GM12878 (cell line): ENCODE measurements around the gene ASIC2.

ENCODE experiments used
- ATF7 ChIP-seq: fragments of 450-650 bp; IDR thresholded peaks from 2 replicates; pipeline ENCODE4 v1.6.1; 2016; ENCODE audit warnings: low read depth, mild to moderate bottlenecking
- EP300 ChIP-seq, 2 experiments: fragments of 150-350 bp in 1 of 2; IDR thresholded peaks; 2 replicates each; pipeline ENCODE4 v1.6.1; 2011 to 2012; ENCODE audit warnings: low read depth in 2 of 2, low read length in 2 of 2, borderline replicate concordance in 1 of 2, improper control_type of control experiment in 1 of 2, inconsistent platforms in 1 of 2; ENCODE audit not compliant: control insufficient read depth in 1 of 2
- MTA2 ChIP-seq: fragments of 450-650 bp; IDR thresholded peaks from 2 replicates; pipeline ENCODE4 v1.6.1; 2016; ENCODE audit warnings: low read depth, mild to moderate bottlenecking, moderate library complexity
- NR2C2 ChIP-seq: IDR thresholded peaks from 2 replicates; pipeline ENCODE4 v1.6.1; 2011; ENCODE audit warnings: borderline replicate concordance, low read depth; ENCODE audit not compliant: control insufficient read depth, insufficient read length
- POLR2A ChIP-seq: IDR thresholded peaks from 2 replicates; pipeline ENCODE4 v1.6.1; 2011; ENCODE audit warnings: low read depth, mild to moderate bottlenecking, low read length
- ZZZ3 ChIP-seq: IDR thresholded peaks from 2 replicates; pipeline ENCODE4 v1.6.1; 2011; ENCODE audit warnings: low read depth; ENCODE audit not compliant: control insufficient read depth, insufficient read length
- TF ChIP-seq, protein P1 (sequence below): IDR thresholded peaks from 2 replicates; pipeline ENCODE4 v1.6.1; 2012; ENCODE audit warnings: low read depth, low read length, improper control_type of control experiment
- TF ChIP-seq, protein P2 (sequence below), 3 experiments: IDR thresholded peaks in 2 of 3; conservative IDR thresholded peaks in 1 of 3; 2 replicates each; pipeline ENCODE4 v1.5.1; 2011; ENCODE audit warnings: low read depth in 3 of 3, low read length in 3 of 3, mild to moderate bottlenecking in 3 of 3, control low read depth in 2 of 3, moderate library complexity in 2 of 3, inconsistent platforms in 1 of 3, mixed read lengths in 1 of 3; ENCODE audit not compliant: control insufficient read depth in 2 of 3, insufficient read depth in 1 of 3; ENCODE audit errors: extremely low read depth in 1 of 3

DNA sequence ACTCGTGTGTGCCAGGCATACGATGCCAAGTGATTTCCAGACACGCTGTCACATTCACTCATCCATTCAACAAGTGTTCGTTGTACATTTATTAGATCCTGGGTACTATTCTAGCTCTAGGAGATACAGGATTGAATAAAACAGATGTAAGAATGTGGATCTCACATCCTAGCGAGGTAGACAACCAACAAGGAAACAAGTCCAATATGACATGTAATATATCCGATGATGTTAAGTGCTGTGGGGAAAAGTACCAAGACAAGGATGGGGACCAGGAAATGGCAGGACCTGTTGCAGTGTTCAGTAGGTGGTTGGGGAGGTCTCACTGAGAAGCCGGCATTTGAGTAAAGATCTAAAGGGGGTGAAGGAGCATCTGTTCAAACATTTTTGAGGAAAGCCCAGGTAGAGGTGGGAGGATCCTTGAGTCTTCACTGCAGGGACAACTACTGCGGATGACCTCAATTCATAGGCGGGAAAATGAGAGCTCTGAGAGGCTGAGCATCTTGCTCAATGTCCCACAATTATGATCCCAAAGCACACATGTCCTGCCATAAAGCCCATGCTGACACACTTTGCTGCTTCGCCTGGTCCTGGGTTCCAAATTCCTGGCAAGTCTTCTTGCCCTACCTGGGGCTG is 129.4 kb downstream of the ASIC2 start:
- TF ChIP-seq EP300 (IDR thresholded peaks at IDR 0.05; ENCODE audit: borderline replicate concordance in 1 of 2, control insufficient read depth in 1 of 2, low read depth in 2 of 2, low read length in 2 of 2), result no peak
- no peak for TF ChIP-seq ZZZ3
- TF ChIP-seq NR2C2, result no peak
- TF ChIP-seq ATF7, result no peak
- TF ChIP-seq, protein P1, sequence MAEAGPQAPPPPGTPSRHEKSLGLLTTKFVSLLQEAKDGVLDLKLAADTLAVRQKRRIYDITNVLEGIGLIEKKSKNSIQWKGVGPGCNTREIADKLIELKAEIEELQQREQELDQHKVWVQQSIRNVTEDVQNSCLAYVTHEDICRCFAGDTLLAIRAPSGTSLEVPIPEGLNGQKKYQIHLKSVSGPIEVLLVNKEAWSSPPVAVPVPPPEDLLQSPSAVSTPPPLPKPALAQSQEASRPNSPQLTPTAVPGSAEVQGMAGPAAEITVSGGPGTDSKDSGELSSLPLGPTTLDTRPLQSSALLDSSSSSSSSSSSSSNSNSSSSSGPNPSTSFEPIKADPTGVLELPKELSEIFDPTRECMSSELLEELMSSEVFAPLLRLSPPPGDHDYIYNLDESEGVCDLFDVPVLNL, result no peak
- no peak for TF ChIP-seq MTA2
- TF ChIP-seq, protein P2, sequence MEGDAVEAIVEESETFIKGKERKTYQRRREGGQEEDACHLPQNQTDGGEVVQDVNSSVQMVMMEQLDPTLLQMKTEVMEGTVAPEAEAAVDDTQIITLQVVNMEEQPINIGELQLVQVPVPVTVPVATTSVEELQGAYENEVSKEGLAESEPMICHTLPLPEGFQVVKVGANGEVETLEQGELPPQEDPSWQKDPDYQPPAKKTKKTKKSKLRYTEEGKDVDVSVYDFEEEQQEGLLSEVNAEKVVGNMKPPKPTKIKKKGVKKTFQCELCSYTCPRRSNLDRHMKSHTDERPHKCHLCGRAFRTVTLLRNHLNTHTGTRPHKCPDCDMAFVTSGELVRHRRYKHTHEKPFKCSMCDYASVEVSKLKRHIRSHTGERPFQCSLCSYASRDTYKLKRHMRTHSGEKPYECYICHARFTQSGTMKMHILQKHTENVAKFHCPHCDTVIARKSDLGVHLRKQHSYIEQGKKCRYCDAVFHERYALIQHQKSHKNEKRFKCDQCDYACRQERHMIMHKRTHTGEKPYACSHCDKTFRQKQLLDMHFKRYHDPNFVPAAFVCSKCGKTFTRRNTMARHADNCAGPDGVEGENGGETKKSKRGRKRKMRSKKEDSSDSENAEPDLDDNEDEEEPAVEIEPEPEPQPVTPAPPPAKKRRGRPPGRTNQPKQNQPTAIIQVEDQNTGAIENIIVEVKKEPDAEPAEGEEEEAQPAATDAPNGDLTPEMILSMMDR (IDR thresholded peaks at IDR 0.05 in 2 of 3, conservative IDR thresholded peaks at IDR 0.05 in 1 of 3; ENCODE audit: control insufficient read depth in 2 of 3, extremely low read depth in 1 of 3, insufficient read depth in 1 of 3, low read depth in 3 of 3, low read length in 3 of 3), result no peak
- TF ChIP-seq POLR2A, result no peak
